PC-3 (cell line): ENCODE measurements around the gene ARHGEF3. TPM values are rescaled to one million over a fixed set of nuclear protein-coding genes. Genes with fewer than 3 reads are reported as not detected.

Experiments
- ATAC-seq: fragments of 200-7000 bp; cut with Tn5 transposase; 2 replicates; pipeline ENCODE4 v1.9.1; 2020; ENCODE audit warnings: mild to moderate bottlenecking, moderate library complexity
- BruUV-seq: library from RNA; stranded (reverse); fragments of 400-500 nt; replicated peaks from 2 replicates; lab custom pipeline; 2021; lab: Mats Ljungman, UMichigan
- CTCF ChIA-PET: fragments of 300-600 bp; sonication (Branson Sonifier 250); formaldehyde crosslinking; loops from one replicate; lab custom pipeline; 2022; ENCODE audit warnings: antibody characterized with exemption; lab: Charles Lee
- POLR2A ChIA-PET: fragments of 300-600 bp; sonication (Branson Sonifier 250); formaldehyde crosslinking; loops from one replicate; lab custom pipeline; 2022; ENCODE audit warnings: antibody characterized with exemption; ENCODE audit not compliant: unreplicated experiment; lab: Charles Lee
- DNase-seq: peaks from one replicate; pipeline ENCODE4 v3.0.0-alpha.2; 2015
- H2AFZ ChIP-seq: fragments of 300-600 bp; sonication (generic); 2 replicates; pipeline ENCODE4 v1.6.0; 2016; ENCODE audit warnings: antibody characterized with exemption, low read length
- H3F3A ChIP-seq: fragments of 300-600 bp; sonication (generic); one replicate; pipeline ENCODE4 v1.6.0; 2017; ENCODE audit warnings: antibody characterized with exemption, low read length, control low read depth, mild to moderate bottlenecking; ENCODE audit not compliant: unreplicated experiment
- H3K27ac ChIP-seq: fragments of 300-600 bp; sonication (generic); 2 replicates; pipeline ENCODE4 v1.5.1; 2016; ENCODE audit warnings: mild to moderate bottlenecking, low read length
- H3K27me3 ChIP-seq: fragments of 300-600 bp; sonication (generic); 2 replicates; pipeline ENCODE4 v1.6.1; 2016; ENCODE audit warnings: low read length, mixed read lengths
- H3K36me3 ChIP-seq: fragments of 300-600 bp; sonication (generic); 2 replicates; pipeline ENCODE4 v1.6.1; 2016; ENCODE audit warnings: low read depth, mixed run types, low read length, mixed read lengths
- H3K4me1 ChIP-seq: fragments of 300-600 bp; sonication (generic); 2 replicates; pipeline ENCODE4 v1.5.1; 2016; ENCODE audit warnings: low read length; ENCODE audit not compliant: insufficient read depth
- H3K4me2 ChIP-seq: fragments of 300-600 bp; sonication (generic); 2 replicates; pipeline ENCODE4 v1.6.0; 2016; ENCODE audit warnings: low read length
- H3K4me3 ChIP-seq: fragments of 300-600 bp; sonication (generic); 2 replicates; pipeline ENCODE4 v1.5.1; 2016; ENCODE audit warnings: mild to moderate bottlenecking, low read length, mixed read lengths
- H3K79me2 ChIP-seq: fragments of 300-600 bp; sonication (generic); 2 replicates; pipeline ENCODE4 v1.6.1; 2017; ENCODE audit warnings: low read length, mixed read lengths
- H3K9ac ChIP-seq: fragments of 300-600 bp; sonication (generic); 2 replicates; pipeline ENCODE4 v1.6.0; 2016; ENCODE audit warnings: mild to moderate bottlenecking, low read length
- H3K9me2 ChIP-seq: fragments of 300-600 bp; sonication (generic); replicated peaks from 2 replicates; pipeline ENCODE4 v1.6.1; 2016; ENCODE audit warnings: mixed run types, low read length, mixed read lengths
- H3K9me3 ChIP-seq: fragments of 300-600 bp; sonication (generic); 2 replicates; pipeline ENCODE4 v1.6.1; 2016; ENCODE audit warnings: low read length, mixed read lengths
- H4K20me1 ChIP-seq: fragments of 300-600 bp; sonication (generic); 2 replicates; pipeline ENCODE4 v1.6.1; 2016; ENCODE audit warnings: low read length, mixed read lengths
- EZH2 ChIP-seq: fragments of 300-600 bp; sonication (generic); IDR thresholded peaks from one replicate; pipeline ENCODE4 v1.6.1; 2017; ENCODE audit warnings: antibody characterized with exemption, mild to moderate bottlenecking, low read length; ENCODE audit not compliant: unreplicated experiment
- EZH2phosphoT487 ChIP-seq: fragments of 300-600 bp; sonication (generic); IDR thresholded peaks from 2 replicates; pipeline ENCODE4 v1.6.1; 2018; ENCODE audit warnings: mild to moderate bottlenecking, antibody characterized with exemption, low read length, borderline replicate concordance
- intact Hi-C: fragments of 100-400 bp; cut with micrococcal nuclease; formaldehyde crosslinking; loops from 2 replicates; pipeline ENCODE4 v1.9.0; 2023
- total RNA-seq: library from RNA; depleted of rRNA; stranded (reverse); fragments of >200 nt; gene quantifications from 2 replicates; pipeline ENCODE4 v1.2.3, GENCODE V29; 2014
- TF ChIP-seq, protein P1 (sequence below): fragments of 300-600 bp; sonication (generic); conservative IDR thresholded peaks from 2 replicates; pipeline ENCODE4 v1.5.1; 2017; ENCODE audit warnings: antibody characterized with exemption, low read depth, mild to moderate bottlenecking, low read length

ARHGEF3 gene
- total RNA-seq, 1 experiment from 2014 or later = 8.7 TPM

DNA sequence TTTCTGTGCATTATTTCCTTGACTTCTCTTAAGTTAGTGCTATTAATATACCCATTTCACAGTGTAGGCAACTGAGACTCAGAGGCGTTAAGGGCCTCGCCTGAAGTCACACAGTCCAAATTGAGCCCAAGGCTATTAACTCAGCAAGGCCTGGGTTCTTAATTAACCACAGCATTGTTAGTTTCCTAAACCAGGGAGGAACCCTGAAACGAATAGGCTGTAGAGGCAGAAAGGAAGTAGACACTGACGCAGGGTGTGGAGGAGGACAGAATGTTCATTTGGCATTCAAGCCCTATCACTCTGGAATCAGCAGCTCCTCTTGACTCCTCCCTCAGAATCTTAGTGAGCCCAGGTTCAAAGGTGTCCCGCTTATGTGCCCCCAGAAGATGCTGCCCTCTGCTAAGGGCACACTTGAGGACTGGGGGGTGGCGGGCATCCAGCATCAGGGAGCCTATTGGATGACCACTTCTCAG is 13.9 kb downstream of the ARHGEF3 start:
- no peak overlapping the region for H3K27ac ChIP-seq
- no peaks in the 10 kb centered on the region for H3K9me2 ChIP-seq
- no peaks in the 10 kb centered on the region for H3K79me2 ChIP-seq
- ATAC-seq (no peak), DNase-seq (no peak)
- intact Hi-C loops = no loop called here
- ChIA-PET POLR2A (interaction anchor here (0.6 kb wide), 1 partner anchor 148 kb away, joined by 3 read pairs; no protein-coding TSS in a partner anchor), CTCF (interaction anchor here (1.2 kb wide), 1 partner anchor 12 kb away, joined by 3 read pairs; no protein-coding TSS in a partner anchor)
- no peak overlapping the region for H3K4me2 ChIP-seq
- peaks cover 19% of the 10 kb centered on the region for H3K4me1 ChIP-seq
- peaks cover 5% of the 10 kb centered on the region for H3F3A ChIP-seq
- H3K27me3 ChIP-seq = no peaks in the 10 kb centered on the region
- TF ChIP-seq, protein P1, sequence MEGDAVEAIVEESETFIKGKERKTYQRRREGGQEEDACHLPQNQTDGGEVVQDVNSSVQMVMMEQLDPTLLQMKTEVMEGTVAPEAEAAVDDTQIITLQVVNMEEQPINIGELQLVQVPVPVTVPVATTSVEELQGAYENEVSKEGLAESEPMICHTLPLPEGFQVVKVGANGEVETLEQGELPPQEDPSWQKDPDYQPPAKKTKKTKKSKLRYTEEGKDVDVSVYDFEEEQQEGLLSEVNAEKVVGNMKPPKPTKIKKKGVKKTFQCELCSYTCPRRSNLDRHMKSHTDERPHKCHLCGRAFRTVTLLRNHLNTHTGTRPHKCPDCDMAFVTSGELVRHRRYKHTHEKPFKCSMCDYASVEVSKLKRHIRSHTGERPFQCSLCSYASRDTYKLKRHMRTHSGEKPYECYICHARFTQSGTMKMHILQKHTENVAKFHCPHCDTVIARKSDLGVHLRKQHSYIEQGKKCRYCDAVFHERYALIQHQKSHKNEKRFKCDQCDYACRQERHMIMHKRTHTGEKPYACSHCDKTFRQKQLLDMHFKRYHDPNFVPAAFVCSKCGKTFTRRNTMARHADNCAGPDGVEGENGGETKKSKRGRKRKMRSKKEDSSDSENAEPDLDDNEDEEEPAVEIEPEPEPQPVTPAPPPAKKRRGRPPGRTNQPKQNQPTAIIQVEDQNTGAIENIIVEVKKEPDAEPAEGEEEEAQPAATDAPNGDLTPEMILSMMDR = no peak
- TF ChIP-seq EZH2phosphoT487 = no peak
- TF ChIP-seq EZH2 = no peak
- peaks cover 14% of the 10 kb centered on the region; the same call in 1 of the 2 replicates for H4K20me1 ChIP-seq
- no peak overlapping the region for H3K4me3 ChIP-seq
- BruUV-seq = no TSS peak
- no peaks in the 10 kb centered on the region for H3K36me3 ChIP-seq
- H2AFZ ChIP-seq = no peak overlapping the region
- no peak overlapping the region for H3K9ac ChIP-seq
- H3K9me3 ChIP-seq = no peaks in the 10 kb centered on the region

GRCh38 chr3:56787258-56787775 is 14.4 kb downstream of the ARHGEF3 start:
- ChIA-PET POLR2A (no interaction called here), CTCF (no interaction called here)
- Histone ChIP-seq H3K79me2 (no peaks in the 10 kb centered on the region), H3K9ac (no peak overlapping the region), H3F3A (peaks cover 5% of the 10 kb centered on the region), H3K9me2 (no peaks in the 10 kb centered on the region), H3K27me3 (no peaks in the 10 kb centered on the region), H3K4me2 (no peak overlapping the region), H3K9me3 (no peaks in the 10 kb centered on the region), H3K4me1 (peaks cover 23% of the 10 kb centered on the region), H3K36me3 (no peaks in the 10 kb centered on the region), H3K27ac (no peak overlapping the region), H4K20me1 (peaks cover 15% of the 10 kb centered on the region; the same call in 1 of the 2 replicates), H3K4me3 (no peak overlapping the region), H2AFZ (no peak overlapping the region)
- TF ChIP-seq EZH2phosphoT487 (no peak), EZH2 (no peak)
- TF ChIP-seq, protein P1 = no peak
- intact Hi-C loops = no loop called here
- ATAC-seq (no peak), DNase-seq (no peak)
- no TSS peak for BruUV-seq

DNA sequence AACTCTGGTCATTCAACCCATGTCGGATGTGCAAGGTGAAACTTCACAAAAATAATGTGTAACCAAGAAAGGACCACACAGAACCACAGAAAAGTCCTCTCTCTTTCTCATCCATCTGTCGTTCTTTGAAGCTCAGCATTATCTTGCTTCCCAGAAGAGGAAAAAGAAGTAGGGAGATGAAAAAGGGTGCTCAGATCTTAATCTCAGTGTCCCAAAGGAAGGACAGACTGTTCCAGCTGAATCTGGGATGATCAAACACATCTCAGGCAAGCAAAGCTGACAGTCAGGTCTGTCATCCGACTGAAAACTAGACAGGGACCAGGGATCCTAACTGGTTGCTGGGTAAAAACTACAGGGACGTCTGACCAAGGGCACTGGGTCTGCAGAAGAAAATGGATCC is 16.2 kb downstream of the ARHGEF3 start:
- H4K20me1 ChIP-seq = peaks cover 15% of the 10 kb centered on the region; the same call in 1 of the 2 replicates
- no peak overlapping the region for H3K4me2 ChIP-seq
- H3K4me1 ChIP-seq = peaks cover 23% of the 10 kb centered on the region
- BruUV-seq = no TSS peak
- H3F3A ChIP-seq = peaks cover 5% of the 10 kb centered on the region
- H3K79me2 ChIP-seq = no peaks in the 10 kb centered on the region
- POLR2A ChIA-PET = no interaction called here
- TF ChIP-seq EZH2 (no peak), EZH2phosphoT487 (no peak)
- TF ChIP-seq, protein P1 = no peak
- no peak overlapping the region for H3K4me3 ChIP-seq
- H3K36me3 ChIP-seq = no peaks in the 10 kb centered on the region
- no peak overlapping the region for H3K27ac ChIP-seq
- intact Hi-C loops = loop anchor here (2.0 kb wide), 1 partner anchor 13 kb away; no protein-coding TSS in a partner anchor
- H2AFZ ChIP-seq = no peak overlapping the region
- no peak overlapping the region for H3K9ac ChIP-seq
- CTCF ChIA-PET = interaction anchor here (0.6 kb wide), 1 partner anchor 103 kb away, joined by 3 read pairs; no protein-coding TSS in a partner anchor
- no peaks in the 10 kb centered on the region for H3K9me2 ChIP-seq
- DNase-seq = no peak
- no peaks in the 10 kb centered on the region for H3K27me3 ChIP-seq
- no peaks in the 10 kb centered on the region for H3K9me3 ChIP-seq
- ATAC-seq = no peak
